H1 (cell line): ENCODE data around the gene GGA3. TPM values are rescaled to one million over a fixed set of nuclear protein-coding genes. Genes with fewer than 3 reads are reported as not detected.

ENCODE experiments used
- CHD2 ChIP-seq: IDR thresholded peaks from 2 replicates; pipeline ENCODE4 v1.6.1; 2012; ENCODE audit warnings: low read length, improper control_type of control experiment
- CREB1 ChIP-seq: IDR thresholded peaks from 2 replicates; pipeline ENCODE4 v1.6.1; 2012; ENCODE audit warnings: inconsistent platforms
- SIN3A ChIP-seq, 2 experiments: IDR thresholded peaks in 1 of 2; conservative IDR thresholded peaks in 1 of 2; 2 replicates each; pipeline ENCODE4 v1.6.1; 2011 to 2012; ENCODE audit warnings: low read length in 2 of 2, improper control_type of control experiment in 1 of 2, low read depth in 1 of 2, mild to moderate bottlenecking in 1 of 2
- polyA plus RNA-seq, 7 experiments: library from polyadenylated mRNA; depleted of rRNA in 3 of 7; stranded (reverse) in 5 of 7; unstranded in 2 of 7; fragments of >200 nt in 5 of 7; fragments of 200-250 nt in 2 of 7; gene quantifications; 1 replicate in 5 of 7; 2 replicates in 1 of 7; 4 replicates in 1 of 7; pipeline versions ENCODE4 v1.2.1 to v1.2.3, GENCODE V29; 2011 to 2013; ENCODE audit warnings: missing spikeins in 2 of 7, mixed read lengths in 2 of 7
- total RNA-seq: library from RNA; stranded (reverse); fragmentation: NEBNext Ultra II Directional; extraction: Animal tissue kit (Norgen Biotek cat#: 25700); gene quantifications from 2 replicates; pipeline ENCODE4 v1.2.1, GENCODE V29; 2021
- TF ChIP-seq, protein P1 (sequence below): fragments of 300-600 bp; sonication (generic); IDR thresholded peaks from 2 replicates; pipeline ENCODE4 v1.7.1; 2012; ENCODE audit warnings: low read length, moderate library complexity, mild to moderate bottlenecking, inconsistent platforms; ENCODE audit not compliant: insufficient replicate concordance

GGA3 gene
- total and polyA plus RNA-seq, 2 of the 8 experiments (the other 6 are each of a cell fraction or from before 2014, with no cell fraction given), result 40.6 to 60.0 TPM

DNA sequence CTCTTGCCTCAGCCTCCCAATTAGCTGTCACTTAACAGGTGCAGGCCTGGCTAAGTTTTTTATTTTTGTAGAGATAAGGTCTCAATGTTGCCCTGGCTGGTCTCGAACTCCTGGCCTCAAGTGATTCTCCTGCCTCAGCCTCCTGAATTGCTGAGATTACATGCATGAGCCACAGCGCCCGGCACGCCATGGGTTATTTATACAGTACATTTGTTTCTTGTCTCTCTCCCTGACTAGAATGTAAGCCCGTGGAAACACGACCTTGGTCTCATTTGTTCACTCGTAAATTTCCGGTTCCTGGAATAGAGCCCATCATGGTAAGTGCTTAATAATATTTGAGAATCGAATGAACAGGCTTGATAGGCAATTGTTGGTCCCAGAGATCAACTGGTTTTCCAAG is 25.8 kb upstream of the GGA3 start (continued):
- TF ChIP-seq, protein P1, sequence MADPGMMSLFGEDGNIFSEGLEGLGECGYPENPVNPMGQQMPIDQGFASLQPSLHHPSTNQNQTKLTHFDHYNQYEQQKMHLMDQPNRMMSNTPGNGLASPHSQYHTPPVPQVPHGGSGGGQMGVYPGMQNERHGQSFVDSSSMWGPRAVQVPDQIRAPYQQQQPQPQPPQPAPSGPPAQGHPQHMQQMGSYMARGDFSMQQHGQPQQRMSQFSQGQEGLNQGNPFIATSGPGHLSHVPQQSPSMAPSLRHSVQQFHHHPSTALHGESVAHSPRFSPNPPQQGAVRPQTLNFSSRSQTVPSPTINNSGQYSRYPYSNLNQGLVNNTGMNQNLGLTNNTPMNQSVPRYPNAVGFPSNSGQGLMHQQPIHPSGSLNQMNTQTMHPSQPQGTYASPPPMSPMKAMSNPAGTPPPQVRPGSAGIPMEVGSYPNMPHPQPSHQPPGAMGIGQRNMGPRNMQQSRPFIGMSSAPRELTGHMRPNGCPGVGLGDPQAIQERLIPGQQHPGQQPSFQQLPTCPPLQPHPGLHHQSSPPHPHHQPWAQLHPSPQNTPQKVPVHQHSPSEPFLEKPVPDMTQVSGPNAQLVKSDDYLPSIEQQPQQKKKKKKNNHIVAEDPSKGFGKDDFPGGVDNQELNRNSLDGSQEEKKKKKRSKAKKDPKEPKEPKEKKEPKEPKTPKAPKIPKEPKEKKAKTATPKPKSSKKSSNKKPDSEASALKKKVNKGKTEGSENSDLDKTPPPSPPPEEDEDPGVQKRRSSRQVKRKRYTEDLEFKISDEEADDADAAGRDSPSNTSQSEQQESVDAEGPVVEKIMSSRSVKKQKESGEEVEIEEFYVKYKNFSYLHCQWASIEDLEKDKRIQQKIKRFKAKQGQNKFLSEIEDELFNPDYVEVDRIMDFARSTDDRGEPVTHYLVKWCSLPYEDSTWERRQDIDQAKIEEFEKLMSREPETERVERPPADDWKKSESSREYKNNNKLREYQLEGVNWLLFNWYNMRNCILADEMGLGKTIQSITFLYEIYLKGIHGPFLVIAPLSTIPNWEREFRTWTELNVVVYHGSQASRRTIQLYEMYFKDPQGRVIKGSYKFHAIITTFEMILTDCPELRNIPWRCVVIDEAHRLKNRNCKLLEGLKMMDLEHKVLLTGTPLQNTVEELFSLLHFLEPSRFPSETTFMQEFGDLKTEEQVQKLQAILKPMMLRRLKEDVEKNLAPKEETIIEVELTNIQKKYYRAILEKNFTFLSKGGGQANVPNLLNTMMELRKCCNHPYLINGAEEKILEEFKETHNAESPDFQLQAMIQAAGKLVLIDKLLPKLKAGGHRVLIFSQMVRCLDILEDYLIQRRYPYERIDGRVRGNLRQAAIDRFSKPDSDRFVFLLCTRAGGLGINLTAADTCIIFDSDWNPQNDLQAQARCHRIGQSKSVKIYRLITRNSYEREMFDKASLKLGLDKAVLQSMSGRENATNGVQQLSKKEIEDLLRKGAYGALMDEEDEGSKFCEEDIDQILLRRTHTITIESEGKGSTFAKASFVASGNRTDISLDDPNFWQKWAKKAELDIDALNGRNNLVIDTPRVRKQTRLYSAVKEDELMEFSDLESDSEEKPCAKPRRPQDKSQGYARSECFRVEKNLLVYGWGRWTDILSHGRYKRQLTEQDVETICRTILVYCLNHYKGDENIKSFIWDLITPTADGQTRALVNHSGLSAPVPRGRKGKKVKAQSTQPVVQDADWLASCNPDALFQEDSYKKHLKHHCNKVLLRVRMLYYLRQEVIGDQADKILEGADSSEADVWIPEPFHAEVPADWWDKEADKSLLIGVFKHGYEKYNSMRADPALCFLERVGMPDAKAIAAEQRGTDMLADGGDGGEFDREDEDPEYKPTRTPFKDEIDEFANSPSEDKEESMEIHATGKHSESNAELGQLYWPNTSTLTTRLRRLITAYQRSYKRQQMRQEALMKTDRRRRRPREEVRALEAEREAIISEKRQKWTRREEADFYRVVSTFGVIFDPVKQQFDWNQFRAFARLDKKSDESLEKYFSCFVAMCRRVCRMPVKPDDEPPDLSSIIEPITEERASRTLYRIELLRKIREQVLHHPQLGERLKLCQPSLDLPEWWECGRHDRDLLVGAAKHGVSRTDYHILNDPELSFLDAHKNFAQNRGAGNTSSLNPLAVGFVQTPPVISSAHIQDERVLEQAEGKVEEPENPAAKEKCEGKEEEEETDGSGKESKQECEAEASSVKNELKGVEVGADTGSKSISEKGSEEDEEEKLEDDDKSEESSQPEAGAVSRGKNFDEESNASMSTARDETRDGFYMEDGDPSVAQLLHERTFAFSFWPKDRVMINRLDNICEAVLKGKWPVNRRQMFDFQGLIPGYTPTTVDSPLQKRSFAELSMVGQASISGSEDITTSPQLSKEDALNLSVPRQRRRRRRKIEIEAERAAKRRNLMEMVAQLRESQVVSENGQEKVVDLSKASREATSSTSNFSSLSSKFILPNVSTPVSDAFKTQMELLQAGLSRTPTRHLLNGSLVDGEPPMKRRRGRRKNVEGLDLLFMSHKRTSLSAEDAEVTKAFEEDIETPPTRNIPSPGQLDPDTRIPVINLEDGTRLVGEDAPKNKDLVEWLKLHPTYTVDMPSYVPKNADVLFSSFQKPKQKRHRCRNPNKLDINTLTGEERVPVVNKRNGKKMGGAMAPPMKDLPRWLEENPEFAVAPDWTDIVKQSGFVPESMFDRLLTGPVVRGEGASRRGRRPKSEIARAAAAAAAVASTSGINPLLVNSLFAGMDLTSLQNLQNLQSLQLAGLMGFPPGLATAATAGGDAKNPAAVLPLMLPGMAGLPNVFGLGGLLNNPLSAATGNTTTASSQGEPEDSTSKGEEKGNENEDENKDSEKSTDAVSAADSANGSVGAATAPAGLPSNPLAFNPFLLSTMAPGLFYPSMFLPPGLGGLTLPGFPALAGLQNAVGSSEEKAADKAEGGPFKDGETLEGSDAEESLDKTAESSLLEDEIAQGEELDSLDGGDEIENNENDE, result no peak
- no peak for TF ChIP-seq SIN3A (conservative IDR thresholded peaks at IDR 0.05 in 1 of 2, IDR thresholded peaks at IDR 0.05 in 1 of 2; ENCODE audit: low read depth in 1 of 2, low read length in 2 of 2)
- TF ChIP-seq CREB1, result no peak
- TF ChIP-seq CHD2, result no peak
